Inflammatory macrophage treated with lipopolysaccharide for 1 hour (primary cell): ENCODE measurements around the gene SCAF8.
A peak's percentile ranks its signal among the peaks of the same experiment; 100 is the strongest.
"Not testable (repeated sequence)": the region's sequence is repeated elsewhere in the genome, so short reads cannot be mapped to it uniquely, and the experiment has no call there.

Experiments
- DNase-seq, 2 donors: peaks; one replicate each; pipeline ENCODE4 v3.0.0-alpha.2; 2020 to 2022

Gene SCAF8

GRCh38 chr6:154786144-154786868 lies 53.1 kb downstream of the SCAF8 start:
- no peak for DNase-seq

- peak; percentile 43 to 47 for DNase-seq
Observed at GRCh38 chr6:154791556-154792317, 58.5 kb downstream of the SCAF8 start.

- DNase-seq: no peak
Observed at GRCh38 chr6:154792325-154792724, 59.1 kb downstream of the SCAF8 start.

- DNase-seq: no peak
Observed at GRCh38 chr6:154792761-154793160, 59.5 kb downstream of the SCAF8 start.

- no peak for DNase-seq
Observed at GRCh38 chr6:154796484-154796883, 63.3 kb downstream of the SCAF8 start.

GRCh38 chr6:154797857-154798256 lies 64.6 kb downstream of the SCAF8 start:
- no peak for DNase-seq

GRCh38 chr6:154800338-154800737 lies 67.1 kb downstream of the SCAF8 start:
- peak; percentile 13 to 44 for DNase-seq

GRCh38 chr6:154805288-154805911 lies 72.2 kb downstream of the SCAF8 start:
- DNase-seq: peak; percentile 33 to 56

- no peak for DNase-seq
Observed at GRCh38 chr6:154806804-154807203, 73.6 kb downstream of the SCAF8 start.

GRCh38 chr6:154811663-154812062 lies 78.4 kb downstream of the SCAF8 start:
- not testable (repeated sequence) for DNase-seq

- no peak for DNase-seq
Observed at GRCh38 chr6:154814063-154814462, 80.8 kb downstream of the SCAF8 start.

- peak; percentile 22 to 38 for DNase-seq
Observed at GRCh38 chr6:154815938-154816820, 83.0 kb downstream of the SCAF8 start.

GRCh38 chr6:154821099-154821498 lies 87.9 kb downstream of the SCAF8 start:
- DNase-seq: no peak

- DNase-seq: no peak
Observed at GRCh38 chr6:154821638-154822037, 88.4 kb downstream of the SCAF8 start.

GRCh38 chr6:154822947-154823558 lies 89.8 kb downstream of the SCAF8 start:
- no peak for DNase-seq

- DNase-seq: no peak
Observed at GRCh38 chr6:154824076-154824475, 90.9 kb downstream of the SCAF8 start.

GRCh38 chr6:154829970-154830369 lies 96.8 kb downstream of the SCAF8 start:
- DNase-seq: no peak

GRCh38 chr6:154830771-154831170 lies 97.6 kb downstream of the SCAF8 start:
- no peak for DNase-seq

GRCh38 chr6:154835307-154835706 lies 102.1 kb downstream of the SCAF8 start:
- DNase-seq: no peak

- no peak for DNase-seq
Observed at GRCh38 chr6:154839546-154839945, 106.3 kb downstream of the SCAF8 start.

- no peak for DNase-seq
Observed at GRCh38 chr6:154840363-154840762, 107.1 kb downstream of the SCAF8 start.

GRCh38 chr6:154841109-154841508 lies 107.9 kb downstream of the SCAF8 start:
- no peak for DNase-seq
